Osteoblast (primary cell): ENCODE measurements around the gene GGTLC1. TPM values are rescaled to one million over a fixed set of nuclear protein-coding genes. Genes with fewer than 3 reads are reported as not detected.

Experiments used
- DNase-seq: peaks from one replicate; pipeline ENCODE4 v3.0.0; 2011; ENCODE audit warnings: low spot score, mixed read lengths; ENCODE audit not compliant: insufficient read length; ENCODE audit errors: missing footprints
- H2AFZ ChIP-seq: 2 replicates; pipeline ENCODE4 v1.6.0; 2011; ENCODE audit warnings: mild to moderate bottlenecking, low read length
- H3K27ac ChIP-seq: 2 replicates; pipeline ENCODE4 v1.5.1; 2011; ENCODE audit warnings: mild to moderate bottlenecking, low read depth, low read length, moderate library complexity
- H3K27me3 ChIP-seq: 2 replicates; pipeline ENCODE4 v1.6.0; 2012; ENCODE audit warnings: mild to moderate bottlenecking, control low read depth, inconsistent platforms, low read length, moderate library complexity; ENCODE audit not compliant: insufficient read depth
- H3K36me3 ChIP-seq: 2 replicates; pipeline ENCODE4 v1.5.1; 2011; ENCODE audit warnings: mild to moderate bottlenecking, low read length, control low read depth, moderate library complexity; ENCODE audit not compliant: insufficient read depth
- H3K4me1 ChIP-seq: 2 replicates; pipeline ENCODE4 v1.5.1; 2011; ENCODE audit warnings: mild to moderate bottlenecking, low read length, control low read depth, moderate library complexity; ENCODE audit not compliant: insufficient read depth
- H3K4me2 ChIP-seq: 2 replicates; pipeline ENCODE4 v1.6.0; 2011; ENCODE audit warnings: mild to moderate bottlenecking, low read length; ENCODE audit not compliant: insufficient read depth
- H3K4me3 ChIP-seq: fragments of 200-600 bp; sonication (generic); 3 replicates; pipeline ENCODE4 v1.5.1; 2012; ENCODE audit warnings: mild to moderate bottlenecking, low read length, inconsistent platforms; ENCODE audit not compliant: insufficient read depth
- H3K79me2 ChIP-seq: 2 replicates; pipeline ENCODE4 v1.6.0; 2012; ENCODE audit warnings: mild to moderate bottlenecking, low read length, control low read depth, inconsistent platforms; ENCODE audit not compliant: insufficient read depth
- H3K9me3 ChIP-seq: 2 replicates; pipeline ENCODE4 v1.5.1; 2011; ENCODE audit warnings: low read depth, low read length, control low read depth
- H4K20me1 ChIP-seq: 2 replicates; pipeline ENCODE4 v1.6.0; 2012; ENCODE audit warnings: mild to moderate bottlenecking, low read length, control low read depth; ENCODE audit not compliant: insufficient read depth
- CTCF ChIP-seq: IDR thresholded peaks from 2 replicates; pipeline ENCODE4 v1.5.1; 2011; ENCODE audit warnings: mild to moderate bottlenecking, low read depth, low read length, moderate library complexity; ENCODE audit errors: extremely low read depth
- total RNA-seq: library from RNA; depleted of rRNA; stranded (reverse); fragments of >200 nt; gene quantifications from 2 replicates; pipeline ENCODE4 v1.2.3, GENCODE V29; 2012

Gene GGTLC1
- total RNA-seq, 1 donor = not detected

DNA sequence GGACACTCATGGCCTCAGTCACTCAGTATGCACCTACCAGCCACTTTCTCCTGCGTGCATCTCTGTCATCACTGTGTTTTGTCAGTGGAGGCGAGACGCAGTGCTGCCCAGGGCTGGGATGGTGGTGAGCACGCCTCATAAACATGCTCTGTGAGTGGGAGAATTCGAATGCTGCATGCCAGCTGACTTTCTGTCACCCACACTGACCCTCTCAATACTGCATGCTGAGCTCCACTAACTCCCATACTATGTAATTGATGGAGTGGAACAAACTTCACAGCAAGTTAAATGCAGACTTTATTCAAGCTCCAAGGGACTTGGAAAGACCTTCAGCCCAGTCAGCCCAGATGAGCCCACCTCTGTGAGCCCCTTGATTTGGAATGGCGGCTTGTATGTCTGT is 22.7 kb upstream of the GGTLC1 start:
- Histone ChIP-seq H3K4me3 (no peak overlapping the region), H3K9me3 (no peaks in the 10 kb centered on the region), H2AFZ (no peak overlapping the region), H3K36me3 (no peaks in the 10 kb centered on the region), H3K79me2 (no peaks in the 10 kb centered on the region), H3K4me2 (no peak overlapping the region), H3K27ac (no peak overlapping the region), H3K4me1 (no peaks in the 10 kb centered on the region), H3K27me3 (peaks cover 10% of the 10 kb centered on the region), H4K20me1 (no peaks in the 10 kb centered on the region)
- DNase-seq = no peak
- TF ChIP-seq CTCF = no peak

- Histone ChIP-seq H3K79me2 (no peaks in the 10 kb centered on the region), H3K9me3 (no peaks in the 10 kb centered on the region), H3K4me2 (no peak overlapping the region), H3K4me3 (no peak overlapping the region), H4K20me1 (no peaks in the 10 kb centered on the region), H3K27ac (no peak overlapping the region), H3K27me3 (peaks cover 4% of the 10 kb centered on the region), H2AFZ (no peak overlapping the region), H3K36me3 (no peaks in the 10 kb centered on the region), H3K4me1 (no peaks in the 10 kb centered on the region)
- no peak for DNase-seq
- no peak for TF ChIP-seq CTCF
These were observed 19.2 kb upstream of the GGTLC1 start for GRCh38 chr20:24007758-24008157.

DNA sequence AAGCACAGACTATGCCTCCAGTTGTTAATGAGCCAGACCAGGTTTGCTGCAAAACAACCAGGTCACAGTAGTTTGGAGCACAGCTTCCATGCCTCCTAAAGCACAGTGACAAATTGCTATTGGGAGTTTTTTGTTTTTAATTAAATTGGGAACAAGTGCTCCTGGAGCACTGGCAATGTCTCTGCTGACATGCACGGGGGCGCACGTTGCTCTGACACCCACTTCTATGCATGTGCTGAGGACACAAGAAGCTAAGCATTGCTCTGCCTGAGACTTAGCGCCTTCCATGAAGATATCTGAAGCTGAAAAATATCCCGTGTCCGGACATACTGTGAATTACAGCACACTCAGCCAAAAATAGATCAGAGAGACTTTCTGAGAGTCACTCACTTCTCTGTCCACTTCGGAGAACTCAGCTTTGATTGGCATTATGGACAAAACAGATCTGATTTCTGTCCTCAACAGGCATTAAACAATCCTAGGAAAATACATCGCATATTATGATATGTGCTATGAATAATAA is 18.6 kb upstream of the GGTLC1 start:
- no peak for DNase-seq
- H4K20me1 ChIP-seq = no peaks in the 10 kb centered on the region
- H3K4me1 ChIP-seq = no peaks in the 10 kb centered on the region
- H3K27ac ChIP-seq = no peak overlapping the region
- H3K4me3 ChIP-seq = no peak overlapping the region
- H3K36me3 ChIP-seq = no peaks in the 10 kb centered on the region
- H3K79me2 ChIP-seq = no peaks in the 10 kb centered on the region
- no peak for TF ChIP-seq CTCF
- H3K4me2 ChIP-seq = no peak overlapping the region
- H3K9me3 ChIP-seq = no peaks in the 10 kb centered on the region
- H3K27me3 ChIP-seq = peaks cover 4% of the 10 kb centered on the region
- H2AFZ ChIP-seq = no peak overlapping the region

GRCh38 chr20:24006626-24007025 is 18.0 kb upstream of the GGTLC1 start:
- H4K20me1 ChIP-seq = no peaks in the 10 kb centered on the region
- H3K4me1 ChIP-seq = no peaks in the 10 kb centered on the region
- H3K79me2 ChIP-seq = no peaks in the 10 kb centered on the region
- H3K27me3 ChIP-seq = peaks cover 4% of the 10 kb centered on the region
- no peak for DNase-seq
- H3K36me3 ChIP-seq = no peaks in the 10 kb centered on the region
- no peak overlapping the region for H3K4me2 ChIP-seq
- no peak for TF ChIP-seq CTCF
- H3K27ac ChIP-seq = no peak overlapping the region
- no peak overlapping the region for H3K4me3 ChIP-seq
- no peaks in the 10 kb centered on the region for H3K9me3 ChIP-seq
- no peak overlapping the region for H2AFZ ChIP-seq
